Neuronal stem cell (in vitro differentiated cells): ENCODE measurements around the gene RNF212B.
"Not testable (repeated sequence)": the region's sequence is repeated elsewhere in the genome, so short reads cannot be mapped to it uniquely, and the experiment has no call there.

Experiments used
- DNase-seq: peaks from one replicate; pipeline ENCODE4 v3.0.0-alpha.2; 2013; ENCODE audit warnings: low spot score
- H2AFZ ChIP-seq: one replicate; pipeline ENCODE4 v1.6.1; 2013; ENCODE audit warnings: mild to moderate bottlenecking, low read length, inconsistent platforms
- H2AK5ac ChIP-seq: 2 replicates; pipeline ENCODE4 v1.6.1; 2013; ENCODE audit warnings: low read depth, mild to moderate bottlenecking, inconsistent platforms, low read length, moderate library complexity, mixed read lengths
- H2BK120ac ChIP-seq: 2 replicates; pipeline ENCODE4 v1.6.1; 2013; ENCODE audit warnings: low read depth, mild to moderate bottlenecking, inconsistent platforms, low read length, moderate library complexity, mixed read lengths
- H2BK12ac ChIP-seq: one replicate; pipeline ENCODE4 v1.6.1; 2013; ENCODE audit warnings: low read length, inconsistent platforms
- H2BK15ac ChIP-seq: 2 replicates; pipeline ENCODE4 v1.6.1; 2013; ENCODE audit warnings: mild to moderate bottlenecking, low read length, inconsistent platforms, mixed read lengths
- H2BK5ac ChIP-seq: one replicate; pipeline ENCODE4 v1.6.1; 2013; ENCODE audit warnings: inconsistent platforms, mild to moderate bottlenecking, low read length, moderate library complexity
- H3K14ac ChIP-seq: one replicate; pipeline ENCODE4 v1.6.1; 2013; ENCODE audit warnings: low read length, inconsistent platforms
- H3K18ac ChIP-seq: 2 replicates; pipeline ENCODE4 v1.6.1; 2013; ENCODE audit warnings: low read length, inconsistent platforms
- H3K23ac ChIP-seq: 2 replicates; pipeline ENCODE4 v1.6.1; 2013; ENCODE audit warnings: low read depth, mild to moderate bottlenecking, mixed read lengths, low read length, inconsistent platforms; ENCODE audit not compliant: poor library complexity
- H3K27ac ChIP-seq: replicated peaks from 3 replicates; pipeline ENCODE4 v1.5.1; 2013; ENCODE audit warnings: low read length, inconsistent platforms
- H3K27me3 ChIP-seq, 3 experiments: 2 replicates each; pipeline ENCODE4 v1.6.1; 2013; ENCODE audit warnings: low read length in 3 of 3, mild to moderate bottlenecking in 2 of 3, inconsistent platforms in 1 of 3, low read depth in 1 of 3, mixed read lengths in 1 of 3, moderate library complexity in 1 of 3; ENCODE audit not compliant: control insufficient read depth in 3 of 3, insufficient read depth in 3 of 3
- H3K36me3 ChIP-seq, 2 donors: replicated peaks in 1 of 2; 2 replicates each; pipeline ENCODE4 v1.6.1; 2013; ENCODE audit warnings: low read length in 2 of 2; ENCODE audit not compliant: control insufficient read depth in 2 of 2, insufficient read depth in 2 of 2
- H3K4ac ChIP-seq: 2 replicates; pipeline ENCODE4 v1.6.1; 2013; ENCODE audit warnings: inconsistent platforms, mild to moderate bottlenecking, low read length, moderate library complexity
- H3K4me1 ChIP-seq, 2 donors: 1 replicate in 1 of 2; 2 replicates in 1 of 2; pipeline ENCODE4 v1.6.1; 2013; ENCODE audit warnings: low read length in 2 of 2, low read depth in 1 of 2; ENCODE audit not compliant: control insufficient read depth in 2 of 2, insufficient read depth in 1 of 2
- H3K4me2 ChIP-seq: one replicate; pipeline ENCODE4 v1.6.1; 2013; ENCODE audit warnings: mild to moderate bottlenecking, low read length, inconsistent platforms; ENCODE audit not compliant: insufficient read depth, poor library complexity, severe bottlenecking
- H3K4me3 ChIP-seq, 2 donors: 2 replicates each; pipeline ENCODE4 v1.5.1; 2013; ENCODE audit warnings: low read length in 2 of 2, mild to moderate bottlenecking in 2 of 2, inconsistent platforms in 1 of 2, moderate library complexity in 1 of 2
- H3K79me1 ChIP-seq: one replicate; pipeline ENCODE4 v1.6.1; 2013; ENCODE audit warnings: low read depth, mild to moderate bottlenecking, inconsistent platforms, low read length, moderate library complexity
- H3K9ac ChIP-seq: one replicate; pipeline ENCODE4 v1.6.1; 2013; ENCODE audit warnings: mild to moderate bottlenecking, low read depth, low read length, inconsistent platforms; ENCODE audit not compliant: poor library complexity
- H3K9me3 ChIP-seq, 2 donors: replicated peaks in 1 of 2; 2 replicates each; pipeline versions ENCODE3 to v1.6.1; 2013; ENCODE audit warnings: low read length in 2 of 2, mild to moderate bottlenecking in 2 of 2, inconsistent platforms in 1 of 2, low read depth in 1 of 2, mixed read lengths in 1 of 2, moderate library complexity in 1 of 2; ENCODE audit not compliant: control insufficient read depth in 2 of 2, insufficient read depth in 1 of 2
- H4K8ac ChIP-seq: one replicate; pipeline ENCODE4 v1.6.1; 2013; ENCODE audit warnings: low read depth, mild to moderate bottlenecking, inconsistent platforms, low read length, moderate library complexity
- H4K91ac ChIP-seq: one replicate; pipeline ENCODE4 v1.6.1; 2013; ENCODE audit warnings: low read length, low read depth, mild to moderate bottlenecking, inconsistent platforms; ENCODE audit not compliant: poor library complexity
- WGBS, 2 donors: extraction: QIAGEN DNeasy Blood & Tissue Kit; methylation state at CpG; one replicate each; pipeline ENCODE4 v1.1.7; 2013; ENCODE audit warnings: missing lambda C conversion rate in 2 of 2, mixed read lengths in 1 of 2; ENCODE audit not compliant: insufficient read length in 2 of 2, insufficient replicate concordance in 1 of 2; ENCODE audit errors: extremely low coverage in 2 of 2; 5-methylcytosine and 5-hydroxymethylcytosine counted together

Gene RNF212B

DNA sequence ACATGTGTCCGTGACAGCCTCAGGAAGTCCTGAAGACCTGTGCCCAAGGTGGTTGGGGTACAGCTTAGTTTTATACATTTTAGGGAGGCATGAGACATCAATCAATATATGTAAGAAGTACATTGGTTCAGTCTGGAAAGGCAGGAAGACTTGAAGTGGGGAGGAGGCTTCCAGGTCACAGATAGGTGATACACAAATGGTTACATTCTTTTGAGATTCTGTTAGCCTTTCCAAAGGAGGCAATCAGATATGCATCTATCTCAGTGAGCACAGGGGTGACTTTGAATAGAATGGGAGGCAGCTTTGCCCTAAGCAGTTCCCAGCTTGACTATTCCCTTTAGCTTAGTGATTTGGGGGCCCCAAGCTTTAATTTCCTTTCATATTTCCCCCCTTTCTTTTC lies 38.6 kb upstream of the RNF212B start:
- H3K36me3 ChIP-seq: not testable (repeated sequence)

DNA sequence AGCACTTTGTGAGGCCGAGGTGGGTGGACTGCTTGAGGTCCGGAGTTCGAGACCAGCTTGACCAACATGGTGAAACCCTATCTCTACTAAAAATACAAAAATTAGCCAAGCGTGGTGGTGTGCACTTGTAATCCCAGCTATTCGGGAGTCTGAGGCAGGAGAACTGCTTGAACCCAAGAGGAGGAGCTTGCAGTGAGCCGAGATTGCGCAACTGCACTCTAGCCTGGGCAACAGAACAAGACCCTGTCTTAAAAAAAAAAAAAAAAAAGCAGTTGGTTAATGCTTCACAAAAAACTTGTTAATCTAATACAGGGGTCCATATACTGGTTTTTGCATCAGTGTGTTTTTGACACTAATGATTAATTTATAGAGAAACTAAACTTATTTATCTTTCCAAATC lies 35.7 kb upstream of the RNF212B start:
- Histone ChIP-seq H2BK15ac (no peak overlapping the region), H3K9ac (no peak overlapping the region), H3K9me3 (no peaks in the 10 kb centered on the region), H4K8ac (no peak overlapping the region), H2BK5ac (no peak overlapping the region), H3K4me2 (no peak overlapping the region), H3K14ac (no peak overlapping the region), H3K27ac (no peak overlapping the region), H3K4ac (no peak overlapping the region), H2AK5ac (no peak overlapping the region), H4K91ac (no peak overlapping the region), H3K18ac (no peak overlapping the region), H2BK12ac (no peak overlapping the region), H3K36me3 (no peaks in the 10 kb centered on the region), H3K4me3 (no peak overlapping the region), H2BK120ac (no peak overlapping the region), H3K27me3 (peaks cover 0 to 7% (median 0%) of the 10 kb centered on the region in 3 experiments), H3K23ac (no peak overlapping the region), H3K4me1 (no peaks in the 10 kb centered on the region), H3K79me1 (no peaks in the 10 kb centered on the region), H2AFZ (no peak overlapping the region)
- DNase-seq: no peak
- no CpG with 5 or more reads among the region's 7 CpGs for WGBS, 2 donors

More for the DNA sequence above, 38.6 kb upstream of the RNF212B start:
- not testable (repeated sequence) for H3K23ac ChIP-seq, H2BK120ac ChIP-seq, H3K4me1 ChIP-seq, H3K79me1 ChIP-seq, H2BK12ac ChIP-seq, H2BK5ac ChIP-seq, H3K18ac ChIP-seq, H3K4me2 ChIP-seq, H2AFZ ChIP-seq, H3K4ac ChIP-seq, DNase-seq, H3K9me3 ChIP-seq, H3K4me3 ChIP-seq, H3K27me3 ChIP-seq, H3K9ac ChIP-seq, H3K14ac ChIP-seq, H2AK5ac ChIP-seq, H4K8ac ChIP-seq, H2BK15ac ChIP-seq, H3K27ac ChIP-seq, H4K91ac ChIP-seq
- WGBS, 2 donors: no CpG with 5 or more reads among the region's 1 CpG

DNA sequence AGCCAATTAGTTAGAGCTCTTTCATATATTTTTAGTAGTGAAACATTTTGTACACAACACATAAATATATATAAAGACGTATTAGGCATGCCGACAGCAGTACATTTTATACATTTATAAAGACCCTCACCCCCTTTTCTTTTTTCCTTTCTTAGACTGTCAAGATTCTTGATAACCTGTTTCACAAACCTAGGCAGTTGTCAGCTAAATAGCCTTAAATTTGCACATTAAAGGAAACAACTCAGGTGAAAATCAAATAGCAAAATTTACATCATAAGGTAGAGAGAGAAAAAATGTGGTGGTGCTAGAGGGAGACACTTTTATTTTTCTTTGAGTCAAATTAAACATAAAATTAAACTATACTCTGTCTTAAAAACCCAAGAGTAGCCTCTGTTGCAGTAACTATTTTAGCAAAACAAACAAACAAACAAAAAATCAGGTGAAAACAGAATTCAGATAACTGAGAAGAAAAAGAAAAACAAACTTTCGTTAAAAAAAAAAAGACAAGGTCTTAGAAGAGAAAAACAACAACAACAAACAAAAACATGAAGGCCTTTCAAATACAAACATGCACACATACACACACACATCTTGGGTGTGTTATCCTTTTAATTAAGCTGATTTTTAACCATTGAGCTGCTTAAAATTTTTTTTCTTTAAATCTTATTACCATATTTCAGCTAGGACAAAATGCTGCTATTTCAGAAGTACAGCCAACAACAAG lies 31.2 kb upstream of the RNF212B start:
- Histone ChIP-seq H3K27ac (no peak overlapping the region), H2BK120ac (no peak overlapping the region), H3K27me3 (peaks cover 0 to 11% (median 0%) of the 10 kb centered on the region in 3 experiments), H3K4ac (no peak overlapping the region), H2BK15ac (no peak overlapping the region), H3K36me3 (no peaks in the 10 kb centered on the region), H2AK5ac (no peak overlapping the region), H2AFZ (no peak overlapping the region), H2BK5ac (no peak overlapping the region), H3K79me1 (no peaks in the 10 kb centered on the region), H4K8ac (no peak overlapping the region), H2BK12ac (no peak overlapping the region), H4K91ac (no peak overlapping the region), H3K23ac (no peak overlapping the region), H3K4me3 (no peak overlapping the region), H3K18ac (no peak overlapping the region), H3K4me1 (no peaks in the 10 kb centered on the region), H3K4me2 (no peak overlapping the region), H3K9me3 (no peaks in the 10 kb centered on the region), H3K14ac (no peak overlapping the region), H3K9ac (no peak overlapping the region)
- no peak for DNase-seq
- WGBS, 2 donors: no CpG with 5 or more reads among the region's 3 CpGs

GRCh38 chr14:23207146-23207540 lies 30.6 kb upstream of the RNF212B start:
- Histone ChIP-seq H3K36me3 (no peaks in the 10 kb centered on the region), H3K4me2 (no peak overlapping the region), H3K9me3 (no peaks in the 10 kb centered on the region), H3K14ac (no peak overlapping the region), H3K23ac (no peak overlapping the region), H2BK12ac (no peak overlapping the region), H2BK5ac (no peak overlapping the region), H2BK120ac (no peak overlapping the region), H4K8ac (no peak overlapping the region), H2BK15ac (no peak overlapping the region), H3K4me3 (no peak overlapping the region), H3K4me1 (no peaks in the 10 kb centered on the region), H3K79me1 (no peaks in the 10 kb centered on the region), H3K9ac (no peak overlapping the region), H3K27ac (no peak overlapping the region), H2AFZ (no peak overlapping the region), H4K91ac (no peak overlapping the region), H3K18ac (no peak overlapping the region), H3K4ac (no peak overlapping the region), H2AK5ac (no peak overlapping the region), H3K27me3 (peaks cover 0 to 11% (median 0%) of the 10 kb centered on the region in 3 experiments)
- no peak for DNase-seq
- no CpG with 5 or more reads among the region's 3 CpGs for WGBS, 2 donors
